ENCODE data around the gene GRM5. TPM values are rescaled to one million over a fixed set of nuclear protein-coding genes. Genes with fewer than 3 reads are reported as not detected.
A peak's percentile ranks its signal among the peaks of the same experiment; 100 is the strongest.

Gene GRM5
- total RNA-seq, 4 donors from 2014 or later = 0.13 TPM; not detected in 3

DNA sequence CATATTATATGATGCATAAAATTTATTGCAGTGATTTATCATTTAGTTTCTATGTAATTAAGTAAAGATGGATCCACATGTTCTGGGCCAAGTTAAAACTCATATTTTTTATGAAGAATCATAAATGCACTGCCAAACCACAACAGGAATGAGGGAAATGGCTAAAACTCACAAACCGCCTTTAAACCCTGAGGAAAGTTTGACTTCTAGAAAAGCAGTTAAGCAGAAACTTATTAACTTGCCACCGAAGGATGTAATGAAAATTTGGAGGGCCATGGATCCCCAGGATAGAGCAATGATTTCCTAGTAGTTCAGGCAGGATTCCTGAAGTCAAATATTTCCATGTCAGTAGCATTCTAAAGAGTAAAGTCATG, 510.0 kb downstream of the GRM5 start:
- ATAC-seq (ENCODE audit: low FRiP score) (no peak), DNase-seq (ENCODE audit: low spot score) (no peak)
- TF ChIP-seq, protein P1, sequence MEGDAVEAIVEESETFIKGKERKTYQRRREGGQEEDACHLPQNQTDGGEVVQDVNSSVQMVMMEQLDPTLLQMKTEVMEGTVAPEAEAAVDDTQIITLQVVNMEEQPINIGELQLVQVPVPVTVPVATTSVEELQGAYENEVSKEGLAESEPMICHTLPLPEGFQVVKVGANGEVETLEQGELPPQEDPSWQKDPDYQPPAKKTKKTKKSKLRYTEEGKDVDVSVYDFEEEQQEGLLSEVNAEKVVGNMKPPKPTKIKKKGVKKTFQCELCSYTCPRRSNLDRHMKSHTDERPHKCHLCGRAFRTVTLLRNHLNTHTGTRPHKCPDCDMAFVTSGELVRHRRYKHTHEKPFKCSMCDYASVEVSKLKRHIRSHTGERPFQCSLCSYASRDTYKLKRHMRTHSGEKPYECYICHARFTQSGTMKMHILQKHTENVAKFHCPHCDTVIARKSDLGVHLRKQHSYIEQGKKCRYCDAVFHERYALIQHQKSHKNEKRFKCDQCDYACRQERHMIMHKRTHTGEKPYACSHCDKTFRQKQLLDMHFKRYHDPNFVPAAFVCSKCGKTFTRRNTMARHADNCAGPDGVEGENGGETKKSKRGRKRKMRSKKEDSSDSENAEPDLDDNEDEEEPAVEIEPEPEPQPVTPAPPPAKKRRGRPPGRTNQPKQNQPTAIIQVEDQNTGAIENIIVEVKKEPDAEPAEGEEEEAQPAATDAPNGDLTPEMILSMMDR (IDR thresholded peaks at IDR 0.05) = no peak

DNA sequence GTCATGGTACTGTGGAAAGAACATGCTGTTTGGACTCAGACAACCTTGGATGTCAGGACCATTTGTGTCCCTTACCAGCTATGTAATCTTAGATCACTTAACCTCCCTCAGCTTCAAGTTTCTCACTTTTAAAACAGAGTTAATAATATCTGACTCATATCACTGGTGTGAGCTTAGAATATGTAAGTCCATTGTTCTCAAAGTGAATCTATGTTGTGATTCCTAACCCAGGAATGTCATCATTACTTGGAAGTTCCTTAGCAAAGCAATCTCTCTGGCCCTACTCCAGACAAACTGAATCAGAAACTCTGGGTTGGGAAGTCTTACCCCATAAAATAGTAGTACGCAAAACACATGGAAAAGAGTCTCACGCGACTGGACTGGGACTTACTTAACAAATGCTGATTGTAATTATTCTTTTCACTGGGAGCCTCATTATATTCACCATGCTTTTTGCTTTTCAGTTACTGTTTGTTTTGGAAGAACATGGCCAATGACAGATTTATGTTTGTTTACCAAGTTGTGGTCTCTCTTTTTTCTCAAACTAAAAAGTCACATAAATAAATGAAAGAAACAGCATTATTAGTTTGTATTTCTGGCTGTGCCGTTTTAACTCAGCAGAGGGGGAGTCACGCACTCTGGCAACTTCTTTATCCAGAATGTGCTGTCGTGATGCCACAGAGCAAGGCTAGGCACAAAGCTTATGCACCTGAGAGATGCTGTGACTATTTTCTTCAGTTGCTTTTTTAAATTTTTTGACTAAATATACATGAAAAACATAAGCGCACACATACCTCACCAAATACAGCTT, 510.6 kb downstream of the GRM5 start:
- DNase-seq (ENCODE audit: low spot score) (no peak), ATAC-seq (ENCODE audit: low FRiP score) (peak; percentile 72)
- TF ChIP-seq, protein P1 (IDR thresholded peaks at IDR 0.05) = no peak

DNA sequence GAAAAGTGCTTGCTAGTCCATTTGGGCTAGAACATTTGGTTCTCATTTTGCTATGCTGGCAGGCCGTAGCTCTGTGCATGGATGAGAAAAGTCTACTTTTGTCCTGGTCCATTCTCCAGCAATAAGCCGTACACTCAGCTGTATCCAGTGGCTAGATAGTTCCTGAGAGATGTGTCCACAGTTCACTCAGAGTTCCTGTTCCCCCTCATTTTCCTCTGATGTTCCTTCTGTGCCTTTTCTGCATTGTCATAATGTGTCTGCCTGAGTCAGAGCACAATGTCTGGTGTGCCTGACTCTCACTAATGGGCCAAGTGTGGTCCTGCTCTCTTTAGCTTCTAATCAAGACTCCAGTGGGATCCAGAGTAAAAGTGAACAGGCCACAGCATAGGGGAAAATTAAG, 512.6 kb downstream of the GRM5 start:
- ATAC-seq (ENCODE audit: low FRiP score) = no peak
- TF ChIP-seq, protein P1 (IDR thresholded peaks at IDR 0.05) = no peak
- DNase-seq (ENCODE audit: low spot score) = no peak

- DNase-seq (ENCODE audit: low spot score) = no peak
Observed at GRCh38 chr11:88552379-88553062, 513.3 kb downstream of the GRM5 start.

DNA sequence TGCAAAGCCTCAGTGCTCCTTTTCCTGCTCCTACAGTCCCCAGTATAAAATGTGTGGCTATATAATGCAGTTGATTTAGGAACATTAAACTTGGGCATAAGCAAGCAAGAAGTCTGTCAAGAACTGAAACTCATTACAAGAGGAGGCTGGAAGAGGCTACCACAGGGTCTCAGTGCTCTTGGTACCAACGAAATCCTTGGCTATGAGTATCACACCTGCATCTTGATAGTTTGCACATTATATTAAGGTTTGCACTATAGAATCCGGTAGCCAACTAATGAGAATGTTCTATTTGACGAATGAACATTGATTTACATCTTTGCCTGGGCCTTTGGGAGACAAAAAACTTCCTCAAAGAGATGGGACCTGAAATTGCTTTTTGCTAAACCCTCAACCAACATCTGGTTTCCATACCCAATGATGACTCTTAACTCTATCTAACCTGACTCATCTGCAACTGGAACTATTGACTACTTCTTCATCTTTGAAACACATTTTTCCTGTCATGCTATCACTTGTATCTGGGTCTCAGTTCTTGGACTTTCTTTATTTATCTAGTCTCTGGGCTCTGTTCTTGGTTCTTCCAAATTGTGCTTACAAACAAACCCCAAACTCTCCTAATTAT, 521.0 kb downstream of the GRM5 start:
- DNase-seq (ENCODE audit: low spot score) (no peak), ATAC-seq (ENCODE audit: low FRiP score) (no peak)
- TF ChIP-seq, protein P1 (IDR thresholded peaks at IDR 0.05) = no peak

More at GRCh38 chr11:88552379-88553062, 513.3 kb downstream of the GRM5 start:
- TF ChIP-seq, protein P1 (IDR thresholded peaks at IDR 0.05) = no peak
- ATAC-seq (ENCODE audit: low FRiP score) = no peak

DNA sequence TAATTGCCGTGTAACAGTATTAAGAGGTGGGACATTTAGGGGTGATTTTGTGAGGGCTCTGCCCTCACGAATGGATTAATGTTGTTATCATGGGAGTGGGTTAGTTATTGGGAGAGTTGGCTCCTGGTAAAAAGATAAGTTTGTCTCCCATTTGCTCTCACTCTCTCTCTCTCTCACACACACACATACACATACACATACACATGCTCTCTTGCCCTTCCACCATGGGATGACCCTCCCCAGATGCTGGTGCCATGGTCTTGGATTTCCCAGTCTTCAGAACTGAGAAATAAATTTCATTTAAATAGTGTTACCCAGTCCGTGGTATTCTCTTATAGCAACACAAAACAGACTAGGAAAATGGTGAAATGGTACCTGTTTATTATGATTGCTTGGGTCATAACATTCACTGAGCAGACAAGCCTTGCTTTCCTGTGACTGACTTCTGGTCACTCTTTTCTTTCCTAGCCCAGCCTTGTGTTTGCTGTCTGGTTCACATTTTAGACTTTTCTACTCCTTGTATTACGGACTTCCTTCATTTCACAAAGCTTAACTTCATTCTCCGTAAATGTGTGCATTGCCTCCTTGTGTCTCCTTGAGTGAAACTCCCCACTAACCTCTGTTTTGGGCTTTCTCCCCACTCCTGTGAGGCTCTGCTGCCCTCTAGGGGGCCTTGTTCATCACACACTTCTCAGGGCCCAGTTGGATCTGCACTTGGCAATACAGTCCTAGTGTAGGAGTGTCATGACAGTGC, 521.7 kb downstream of the GRM5 start:
- peak; percentile 65 for DNase-seq (ENCODE audit: low spot score)

More for the DNA sequence above, 521.7 kb downstream of the GRM5 start:
- peak; percentile 98 for ATAC-seq (ENCODE audit: low FRiP score)
- TF ChIP-seq, protein P1 (IDR thresholded peaks at IDR 0.05) = peak in 1 of 3 donors; percentile 81
